Heart right ventricle (tissue), 16 donors: ENCODE measurements around the gene SERPIND1. TPM values are rescaled to one million over a fixed set of nuclear protein-coding genes. Genes with fewer than 3 reads are reported as not detected.

ENCODE experiments used
- ATAC-seq, 8 donors: fragments of 200-7000 bp; cut with Tn5 transposase; one replicate each; pipeline ENCODE4 v1.9.1; 2020; ENCODE audit warnings: mild to moderate bottlenecking in 8 of 8, moderate library complexity in 8 of 8, moderate number of reproducible peaks in 1 of 8
- DNase-seq, 2 donors: peaks; one replicate each; pipeline ENCODE4 v3.0.0-alpha.2; 2020
- H3K27ac ChIP-seq, 10 donors: fragments of 200-600 bp; sonication (generic) in 2 of 10; one replicate each; pipeline versions ENCODE4 v1.5.0 to v1.8.0; 2020 to 2022; ENCODE audit warnings: mild to moderate bottlenecking in 3 of 10
- H3K27me3 ChIP-seq, 7 donors: fragments of 200-600 bp; one replicate each; pipeline ENCODE4 v1.8.0; 2021 to 2022; ENCODE audit warnings: mild to moderate bottlenecking in 2 of 7
- H3K36me3 ChIP-seq, 9 donors: fragments of 200-600 bp; sonication (generic) in 1 of 9; one replicate each; pipeline versions ENCODE4 v1.5.0 to v1.8.0; 2020 to 2022; ENCODE audit warnings: mild to moderate bottlenecking in 2 of 9
- H3K4me1 ChIP-seq, 9 donors: fragments of 200-600 bp; sonication (generic) in 1 of 9; one replicate each; pipeline versions ENCODE4 v1.5.0 to v1.8.0; 2020 to 2022; ENCODE audit warnings: mild to moderate bottlenecking in 4 of 9
- H3K4me3 ChIP-seq, 10 donors: fragments of 200-600 bp; sonication (generic) in 2 of 10; one replicate each; pipeline versions ENCODE4 v1.5.0 to v1.8.0; 2020 to 2022; ENCODE audit warnings: mild to moderate bottlenecking in 7 of 10, moderate library complexity in 2 of 10
- H3K9me3 ChIP-seq, 11 donors: fragments of 200-600 bp in 10 of 11; sonication (generic) in 2 of 11; one replicate each; pipeline versions ENCODE4 v1.5.0 to v1.8.0; 2013 to 2022; ENCODE audit warnings: mild to moderate bottlenecking in 2 of 11, control low read depth in 1 of 11, moderate library complexity in 1 of 11
- CTCF ChIP-seq, 9 donors: fragments of 200-600 bp; sonication (generic) in 2 of 9; IDR thresholded peaks; one replicate each; pipeline versions ENCODE4 v1.5.0 to v1.8.0; 2021 to 2022; ENCODE audit warnings: antibody characterized with exemption in 9 of 9, mild to moderate bottlenecking in 5 of 9, moderate library complexity in 1 of 9
- WGBS, 2 donors: extraction: QIAGEN DNeasy Blood & Tissue Kit; methylation state at CpG; one replicate each; pipeline ENCODE4 v1.1.7; 2013; ENCODE audit warnings: inconsistent platforms in 1 of 2; 5-methylcytosine and 5-hydroxymethylcytosine counted together
- intact Hi-C, 10 donors: fragments of 100-400 bp; cut with DNase I; formaldehyde crosslinking; loops; one replicate each; pipeline versions ENCODE4 v1.11.1 to v1.14.2; 2022
- polyA plus RNA-seq, 2 donors: library from polyadenylated mRNA; stranded (reverse); fragments of 200-250 nt; gene quantifications; one replicate each; pipeline ENCODE4 v1.2.3, GENCODE V29; 2013
- total RNA-seq, 10 donors: library from RNA; stranded (reverse); fragmentation: NEBNext Ultra II Directional in 3 of 10; extraction: Animal tissue kit (Norgen Biotek cat#: 25700) in 3 of 10; gene quantifications; one replicate each; pipeline versions ENCODE4 v1.2.1 to v1.2.4, GENCODE V29; 2021 to 2023
- donor health status: Arrhythmogenic right ventricular cardiomyopathy.
- donor health status: ischemic (EF 13 %, LVEDD 7.1; RV severe dilation, severe dysfunction).
- donor health status: healthy with polysubstance abuse.
- donor health status: DM: no; HTN: yes; CAD: no.
- donor health status: DM: no; HTN: no; CAD: no.
- donor health status: ischemic (EF 25% LVEDD 6.9; RV normal size, moderate dysfunction).
- donor health status: ischemic (EF 25% LVEDD 5.7; RV mildly dilated, moderate dysfunction).
- donor health status: healthy.
- donor health status: DM: yes; HTN: yes; CAD: no.
- donor health status: Ischemic cardiomyopathy.
- donor health status: ischemic (EF 35%, LVEDD 5.7; RV mildly dilated, moderate dysfunction).
- donor health status: nonischemic (EF 11% LVEDD 7.7; RV severe dilation, severe dysfunction).
- donor health status: DM: yes; HTN: yes; CAD: no.
- donor health status: PGD.
- donor health status: ischemic (EF 29% LVEDD 5.4; RV normal size, mild dysfunction).
- donor health status: nonischemic (EF 23%, LVEDD 6.1; RV moderate dilation, normal function).

The SERPIND1 gene
- total and polyA plus RNA-seq, 12 donors = 0.07 to 0.26 (median 0.09) TPM; not detected in 7

GRCh38 chr22:20802922-20803553 is 29.1 kb downstream of the SERPIND1 start:
- no peak for TF ChIP-seq CTCF (IDR thresholded peaks at IDR 0.05)
- H3K36me3 ChIP-seq = peaks cover 4 to 100% (median 86%) of the 10 kb centered on the region in 9 donors
- 95 to 97% methylated on average over 11 of the region's 11 CpGs for WGBS, 2 donors
- intact Hi-C loops = no loop called here
- H3K4me3 ChIP-seq = no peak overlapping the region
- DNase-seq (no peak), ATAC-seq (peak in 1 of 8 donors; percentile 30)
- H3K9me3 ChIP-seq = no peaks in the 10 kb centered on the region
- H3K27ac ChIP-seq = no peak overlapping the region
- H3K4me1 ChIP-seq = no peaks in the 10 kb centered on the region
- H3K27me3 ChIP-seq = no peaks in the 10 kb centered on the region

DNA sequence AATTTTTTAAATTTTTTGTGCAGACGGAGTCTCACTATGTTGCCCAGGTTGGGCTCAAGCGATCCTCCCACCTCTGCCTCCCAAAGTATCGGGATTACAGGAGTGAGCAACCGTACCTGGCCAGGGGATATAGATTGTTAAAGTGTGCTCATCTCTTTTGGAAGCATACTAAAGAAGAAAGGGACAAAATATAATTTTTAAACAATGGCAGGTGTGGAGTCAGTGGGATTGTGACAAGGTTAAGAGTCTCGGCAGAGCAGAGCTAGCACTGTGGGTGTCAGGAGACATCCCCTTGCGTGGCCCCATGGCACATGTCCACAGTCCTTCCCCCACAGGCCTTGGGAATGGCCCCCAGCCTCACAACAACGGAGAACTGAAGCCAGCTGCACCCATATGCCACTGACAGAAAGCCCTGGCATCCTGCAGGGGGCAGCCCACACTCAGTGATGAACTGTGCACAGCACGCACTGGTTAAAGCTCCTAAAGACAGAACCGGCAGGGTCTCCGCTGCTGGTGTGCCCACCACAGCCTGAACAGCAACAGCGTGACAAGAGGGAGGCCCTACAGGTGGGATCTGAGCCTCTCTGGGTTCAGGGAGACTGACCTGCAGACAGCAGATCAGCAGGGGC is 29.9 kb downstream of the SERPIND1 start:
- H3K4me1 ChIP-seq = no peaks in the 10 kb centered on the region
- DNase-seq = peak; percentile 16 to 21
- peak in 8 of 9 donors; percentile 31 to 56 (median 44) for TF ChIP-seq CTCF (IDR thresholded peaks at IDR 0.05)
- peaks cover 4 to 100% (median 78%) of the 10 kb centered on the region in 9 donors for H3K36me3 ChIP-seq
- no peak overlapping the region for H3K4me3 ChIP-seq
- no peaks in the 10 kb centered on the region for H3K27me3 ChIP-seq
- whole genome bisulfite sequencing, 2 donors = 72 to 82% methylated on average over 11 of the region's 11 CpGs
- peak in 5 of 8 donors; percentile 37 to 64 (median 46) for ATAC-seq
- no peaks in the 10 kb centered on the region for H3K9me3 ChIP-seq
- intact Hi-C loops = no loop called here
- H3K27ac ChIP-seq = no peak overlapping the region

GRCh38 chr22:20804650-20805049 is 30.7 kb downstream of the SERPIND1 start:
- Histone ChIP-seq H3K36me3 (peaks cover 4 to 100% (median 72%) of the 10 kb centered on the region in 9 donors), H3K4me1 (no peaks in the 10 kb centered on the region), H3K9me3 (no peaks in the 10 kb centered on the region), H3K4me3 (no peak overlapping the region), H3K27me3 (no peaks in the 10 kb centered on the region), H3K27ac (no peak overlapping the region)
- intact Hi-C loops = no loop called here
- TF ChIP-seq CTCF (IDR thresholded peaks at IDR 0.05) = no peak
- 92 to 95% methylated on average over 6 of the region's 6 CpGs for WGBS, 2 donors
- ATAC-seq (no peak), DNase-seq (no peak)

DNA sequence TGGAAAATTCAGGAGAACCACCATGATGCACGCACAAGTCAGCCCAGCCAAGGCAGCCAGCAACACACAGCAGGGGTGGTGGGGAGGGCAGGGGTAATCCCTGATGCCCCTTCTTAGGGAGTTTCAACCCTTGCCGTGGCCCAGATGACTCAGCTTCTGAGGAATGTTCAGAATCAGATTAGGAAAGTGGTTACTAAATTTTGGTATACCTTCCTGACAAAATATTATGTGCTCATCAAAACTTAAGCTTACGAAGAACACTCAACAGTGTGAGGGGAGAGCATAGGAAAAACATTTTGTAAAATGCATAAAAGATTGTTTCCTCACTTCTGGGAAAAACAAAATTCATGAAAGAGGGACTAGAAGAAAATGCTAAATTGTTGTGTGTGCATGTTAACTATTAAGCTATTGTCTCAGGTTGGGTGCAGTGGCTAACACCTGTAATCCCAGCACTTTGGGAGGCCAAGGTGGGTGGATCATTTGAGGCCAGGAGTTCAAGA is 32.1 kb downstream of the SERPIND1 start:
- no peak for TF ChIP-seq CTCF (IDR thresholded peaks at IDR 0.05)
- Histone ChIP-seq H3K27me3 (no peaks in the 10 kb centered on the region), H3K9me3 (no peaks in the 10 kb centered on the region), H3K4me3 (no peak overlapping the region), H3K36me3 (peaks cover 4 to 100% (median 68%) of the 10 kb centered on the region in 9 donors), H3K27ac (no peak overlapping the region), H3K4me1 (no peaks in the 10 kb centered on the region)
- no peak for ATAC-seq
- intact Hi-C loops = no loop called here
- 82 to 88% methylated on average over 3 of the region's 3 CpGs for WGBS, 2 donors
- no peak for DNase-seq
